Measurements from ENCODE around the gene SPINT1.

The SPINT1 gene

DNA sequence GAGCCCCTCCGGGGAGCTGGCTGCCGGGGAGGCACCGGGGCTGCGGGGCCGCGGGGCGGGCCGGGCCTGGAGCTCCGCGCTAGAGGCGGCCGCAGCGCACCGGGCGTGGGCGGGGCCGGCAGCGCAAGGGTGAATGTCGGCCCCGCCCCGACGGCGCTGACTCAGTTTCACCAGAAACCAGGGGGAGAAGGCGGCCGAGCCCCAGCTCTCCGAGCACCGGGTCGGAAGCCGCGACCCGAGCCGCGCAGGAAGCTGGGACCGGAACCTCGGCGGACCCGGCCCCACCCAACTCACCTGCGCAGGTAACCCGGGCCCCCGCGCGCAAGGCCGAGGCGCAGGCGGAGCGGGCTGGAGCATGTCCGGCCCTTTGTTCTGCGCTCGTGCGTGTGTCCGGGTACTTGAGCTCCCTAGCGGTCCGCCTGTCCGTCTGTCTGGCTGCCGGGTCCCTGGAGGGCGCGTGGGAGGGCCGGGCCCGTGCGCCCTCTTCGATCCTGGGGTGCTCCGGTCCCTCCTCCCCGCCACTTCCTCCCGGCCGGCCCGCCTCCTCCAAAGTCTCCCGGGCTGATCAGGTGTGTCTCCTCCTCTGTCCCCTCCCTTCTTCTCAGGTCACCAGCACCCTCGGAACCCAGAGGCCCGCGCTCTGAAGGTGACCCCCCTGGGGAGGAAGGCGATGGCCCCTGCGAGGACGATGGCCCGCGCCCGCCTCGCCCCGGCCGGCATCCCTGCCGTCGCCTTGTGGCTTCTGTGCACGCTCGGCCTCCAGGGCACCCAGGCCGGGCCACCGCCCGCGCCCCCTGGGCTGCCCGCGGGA is at the start of gene SPINT1:
Gene SPINT1, plus strand, starts transcription at position 164 of the 811 bp plus-strand sequence. Its CDS starts 507 bp downstream, at position 671.
- no peak for DNase-seq

GRCh38 chr15:40796041-40796440 is 47.8 kb upstream of the SPINT1 start:
- DNase-seq, result no peak

DNA sequence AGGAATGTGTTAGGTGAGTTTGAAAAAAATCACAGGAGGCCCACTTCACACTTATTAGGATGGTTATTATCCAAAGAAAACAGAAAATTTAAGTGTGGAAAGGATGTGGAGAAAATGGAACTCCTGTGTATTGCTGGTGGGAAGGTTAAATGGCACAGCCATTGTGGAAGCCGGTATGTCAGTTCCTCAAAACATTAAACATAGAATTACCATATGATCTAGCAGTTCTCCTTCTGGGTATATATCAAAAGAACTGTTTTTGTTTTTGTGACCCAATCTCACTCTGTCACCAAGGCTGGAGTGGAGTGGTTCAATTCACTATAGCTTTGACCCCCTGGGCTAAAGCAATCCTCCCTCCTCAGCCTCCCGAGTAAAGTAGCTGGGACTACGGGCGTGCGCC is 47.3 kb upstream of the SPINT1 start:
- DNase-seq, result no peak

GRCh38 chr15:40799523-40799922 is 44.3 kb upstream of the SPINT1 start:
- DNase-seq, result no peak

DNA sequence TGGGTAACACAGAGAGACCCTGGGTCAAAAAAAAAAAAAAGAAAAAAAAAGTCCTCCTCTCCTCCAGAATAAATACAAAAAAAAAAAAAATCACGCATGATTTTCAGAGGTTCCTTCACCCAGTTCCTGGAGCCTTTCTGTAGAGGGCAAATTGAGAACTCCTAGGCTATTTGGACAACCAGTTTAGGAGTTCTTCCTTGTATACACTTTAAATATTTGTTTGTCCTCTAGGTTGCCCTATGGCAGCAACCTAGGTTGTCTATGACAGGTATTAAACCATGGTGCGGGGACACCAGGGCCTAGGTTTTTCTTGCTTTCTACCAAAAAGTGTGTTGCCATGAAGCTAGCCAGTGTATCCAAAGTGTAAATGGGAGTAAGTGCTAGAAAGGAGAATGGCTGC is 40.8 kb upstream of the SPINT1 start:
- DNase-seq, result no peak

DNA sequence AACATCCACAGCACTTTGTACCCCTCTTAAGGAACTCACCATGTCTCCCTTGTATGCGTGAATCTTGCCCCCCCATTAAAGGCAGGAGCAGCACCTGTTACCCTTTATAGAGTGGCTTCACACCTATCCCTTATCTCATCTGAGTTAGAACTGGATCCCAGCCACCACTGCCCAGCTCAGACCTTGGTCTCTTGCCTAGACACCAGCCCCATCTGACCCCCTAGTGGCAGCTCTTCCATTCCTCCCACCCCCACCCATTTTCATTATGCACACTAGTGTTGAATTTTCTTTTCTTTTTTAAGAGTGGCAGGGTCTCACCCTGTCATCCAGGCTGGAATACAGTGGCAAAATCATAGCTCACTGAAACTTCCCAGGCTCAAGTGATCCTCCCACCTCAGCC is 40.2 kb upstream of the SPINT1 start:
- DNase-seq, result no peak

DNA sequence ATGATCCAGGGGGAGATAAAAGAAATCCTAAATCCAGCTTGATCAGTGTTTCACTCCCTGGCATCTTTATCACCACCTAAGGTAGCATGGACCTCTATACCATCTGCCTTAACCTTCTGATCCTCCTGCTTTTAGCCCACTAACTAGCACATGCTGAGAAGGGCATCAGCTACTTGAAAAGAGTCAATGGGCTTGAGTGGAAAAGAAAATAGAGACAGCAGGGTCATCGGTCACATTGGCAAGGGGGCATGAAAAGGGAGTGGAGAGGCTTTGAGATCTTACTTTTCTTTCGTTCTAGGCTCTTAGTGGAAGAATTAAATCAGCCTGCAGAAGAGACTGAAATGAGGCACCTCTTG is 37.2 kb upstream of the SPINT1 start:
- no peak for DNase-seq

DNA sequence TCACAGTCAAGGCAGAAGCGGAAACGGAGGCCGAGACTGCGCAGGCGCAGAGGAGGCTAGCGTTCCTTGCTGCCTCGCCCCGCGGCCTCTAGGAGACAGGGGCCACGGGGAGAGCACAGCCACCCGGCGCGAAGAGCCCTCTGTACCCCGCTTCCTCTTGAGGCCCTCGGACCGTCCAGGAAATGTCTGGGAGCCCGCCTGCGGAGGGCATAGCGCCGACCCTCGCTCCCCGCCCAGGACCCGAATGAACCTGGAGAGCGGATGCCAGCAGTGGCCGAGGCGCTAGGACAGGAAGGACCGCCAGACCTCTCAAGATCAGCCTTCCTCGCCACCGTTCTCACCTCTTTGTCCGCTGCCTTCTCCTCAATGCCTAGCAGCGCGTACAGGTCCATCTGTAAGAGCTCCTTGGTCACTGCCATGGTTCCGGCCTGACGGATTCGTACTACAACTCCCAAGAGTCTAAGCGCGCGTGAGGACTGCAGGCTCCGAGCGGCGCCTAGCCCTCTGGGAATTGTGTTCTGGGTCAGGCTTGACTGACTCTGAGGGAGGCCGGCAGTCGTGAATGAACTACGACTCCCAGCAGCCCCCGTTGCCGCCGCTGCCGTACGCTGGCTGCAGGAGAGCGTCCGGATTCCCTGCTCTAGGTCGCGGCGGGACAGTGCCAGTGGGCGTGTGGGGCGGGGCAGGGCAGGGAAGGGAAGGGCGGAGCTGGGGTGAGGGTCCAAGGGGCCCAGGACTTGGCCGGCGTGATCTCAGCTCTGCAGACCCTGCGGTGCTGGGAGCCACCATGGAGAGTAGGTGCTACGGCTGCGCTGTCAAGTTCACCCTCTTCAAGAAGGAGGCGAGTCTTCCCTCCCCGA is 36.6 kb upstream of the SPINT1 start, which contains the start of the genes DNAJC17 and ZFYVE19:
Gene DNAJC17, minus strand, starts transcription at position 446 of the 860 bp plus-strand sequence. Its CDS starts 27 bp downstream, at position 419.
Gene ZFYVE19, plus strand, starts transcription at position 62 of the 860 bp plus-strand sequence. Its CDS starts 501 bp downstream, at position 563.
- DNase-seq, result peak; percentile 94

GRCh38 chr15:40807888-40808461 is 35.9 kb upstream of the SPINT1 start:
- no peak for DNase-seq

GRCh38 chr15:40808861-40809450 is 34.9 kb upstream of the SPINT1 start:
- no peak for DNase-seq

GRCh38 chr15:40812721-40813425 is 31.0 kb upstream of the SPINT1 start:
- DNase-seq, result no peak

DNA sequence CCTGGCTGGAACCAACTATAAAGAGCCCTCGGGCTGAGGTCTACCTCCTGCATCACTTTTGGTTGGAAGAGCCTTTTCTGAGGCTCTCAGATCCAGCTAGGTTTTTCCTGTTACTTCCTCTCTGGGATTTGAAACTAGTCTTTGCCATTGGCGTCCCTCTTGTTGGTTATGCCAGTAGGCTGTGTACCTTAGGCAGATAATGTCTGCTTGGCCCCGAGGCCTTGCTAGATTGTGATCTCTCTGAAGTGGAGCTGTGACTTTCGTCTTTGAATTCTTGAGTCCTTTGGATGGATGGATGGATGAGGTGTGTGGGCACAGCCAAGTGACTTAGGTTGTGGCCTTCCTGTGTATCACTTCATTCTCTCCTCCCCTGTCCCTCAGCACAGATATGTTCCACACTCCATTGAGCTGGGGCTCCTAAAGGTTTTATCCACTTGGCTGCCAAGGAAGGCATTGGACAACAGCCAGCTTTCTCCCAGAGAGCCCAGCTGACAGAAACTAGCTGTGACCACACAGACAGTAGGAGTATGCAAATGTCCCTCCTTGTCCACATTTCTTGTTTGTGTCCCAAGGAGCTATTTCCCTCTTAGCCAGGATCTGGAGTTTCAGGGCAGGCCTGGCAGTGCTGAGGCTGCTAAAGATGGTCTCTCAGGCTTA is 28.7 kb upstream of the SPINT1 start:
- DNase-seq, result no peak

GRCh38 chr15:40819048-40819447 is 24.8 kb upstream of the SPINT1 start:
- no peak for DNase-seq

DNA sequence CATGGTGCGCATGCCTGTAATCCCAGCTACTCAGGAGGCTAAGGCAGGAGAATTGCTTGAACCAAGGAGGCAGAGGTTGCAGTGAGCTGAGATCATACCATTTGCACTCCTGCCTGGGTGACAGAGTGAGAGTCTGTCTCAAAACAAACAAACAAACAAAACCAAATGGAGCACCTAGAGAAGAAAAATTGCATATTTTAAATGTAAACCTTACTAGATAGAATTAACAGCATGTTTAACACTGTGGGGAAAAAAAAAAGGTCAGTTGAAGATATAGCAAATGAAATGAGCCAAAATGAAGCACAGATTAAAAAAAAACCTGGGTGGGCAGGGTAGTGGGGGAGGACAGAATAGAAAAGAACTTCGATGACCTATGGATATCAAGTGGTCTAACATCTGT is 22.7 kb upstream of the SPINT1 start:
- no peak for DNase-seq

DNA sequence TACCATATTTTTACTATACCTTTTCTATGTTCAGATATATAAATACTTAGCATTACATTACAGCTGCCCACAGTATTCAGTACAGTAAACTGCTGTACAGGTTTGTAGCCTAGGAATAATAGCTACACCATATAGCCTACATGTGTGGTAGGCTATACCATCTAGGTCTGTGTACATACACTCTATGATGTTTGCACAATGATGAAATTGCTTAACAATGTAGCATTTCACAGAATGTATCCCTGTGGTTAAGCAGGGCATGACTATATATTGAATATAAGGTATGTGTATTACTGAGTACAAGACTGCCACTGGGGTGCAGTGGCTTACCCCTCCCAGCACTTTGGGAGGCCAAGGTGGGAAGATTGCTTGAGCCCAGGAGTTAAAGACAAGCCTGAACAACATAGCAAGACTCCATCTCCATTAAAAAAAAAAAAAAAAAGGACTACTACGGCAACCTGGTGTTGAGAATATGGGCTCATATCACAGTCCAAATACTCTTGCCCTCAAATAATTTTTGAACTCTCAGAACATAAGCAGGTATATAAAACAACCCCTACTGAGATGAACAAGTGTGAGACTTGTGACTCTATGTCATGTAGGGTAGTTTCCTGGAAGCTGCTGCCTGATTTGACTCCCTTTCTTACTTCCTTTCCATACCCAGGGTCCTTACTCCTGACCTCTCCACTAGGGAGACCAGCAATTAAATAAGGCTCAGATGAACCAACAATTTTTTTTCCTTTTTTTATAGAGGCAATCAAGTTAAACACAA is 20.1 kb upstream of the SPINT1 start:
- no peak for DNase-seq

- no peak for DNase-seq
These were observed 18.0 kb upstream of the SPINT1 start for GRCh38 chr15:40825661-40826422.

DNA sequence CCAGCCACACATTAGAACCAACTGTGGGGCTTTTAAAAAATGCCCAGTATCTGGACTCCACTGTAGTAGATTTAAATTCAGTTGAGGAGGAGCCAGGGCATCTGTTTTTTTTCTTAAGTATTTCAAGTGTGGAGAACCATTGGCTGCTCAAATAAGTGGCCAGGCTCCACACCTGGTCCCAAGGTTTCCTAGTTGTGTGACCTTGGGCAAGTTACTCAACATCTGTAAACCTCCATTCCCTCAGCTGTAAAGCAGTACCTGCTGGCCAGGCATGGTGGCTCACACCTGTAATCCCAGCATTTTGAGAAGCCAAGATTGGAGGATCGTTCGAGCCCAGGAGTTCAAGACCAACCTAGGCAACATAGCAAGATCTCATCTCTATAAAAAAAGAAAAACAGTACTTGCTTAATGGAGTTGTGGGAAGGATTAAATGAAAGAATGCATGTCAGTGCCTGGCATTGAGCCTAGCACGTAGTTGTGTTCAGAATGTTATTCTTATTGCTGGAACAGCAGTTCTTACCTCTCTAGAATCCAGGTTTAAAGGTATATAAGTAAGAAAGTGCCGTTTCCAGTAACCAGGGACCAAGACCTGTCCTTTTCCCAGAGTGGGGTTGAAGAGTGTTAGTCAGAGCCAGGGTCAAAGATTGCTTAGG is 17.3 kb upstream of the SPINT1 start:
- DNase-seq, result no peak

- no peak for DNase-seq
These were observed 15.3 kb upstream of the SPINT1 start, which contains the start of gene PPP1R14D for GRCh38 chr15:40828447-40829036. Gene PPP1R14D, minus strand, starts transcription at chr15:40828708. Its CDS starts 67 bp downstream, at chr15:40828641.

- no peak for DNase-seq
These were observed 14.7 kb upstream of the SPINT1 start for GRCh38 chr15:40829115-40829514.

Data from NCI-H1048 (cell line).